H1 (cell line): ENCODE measurements around the gene MAGI2. TPM values are rescaled to one million over a fixed set of nuclear protein-coding genes. Genes with fewer than 3 reads are reported as not detected.

Experiments used
- CTCF ChIA-PET: fragments of 300-600 bp; sonication (Branson Sonifier 250); formaldehyde crosslinking; loops from one replicate; lab custom pipeline; 2021; ENCODE audit not compliant: partially characterized antibody; lab: Charles Lee
- POLR2A ChIA-PET: fragments of 300-600 bp; sonication (Branson Sonifier 250); formaldehyde crosslinking; loops from one replicate; lab custom pipeline; 2021; ENCODE audit warnings: inconsistent platforms; ENCODE audit not compliant: partially characterized antibody; lab: Charles Lee
- DNase-seq, 2 experiments: peaks; one replicate each; pipeline versions ENCODE4 v3.0.0 to v3.0.0-alpha.2; 2010 to 2022; ENCODE audit warnings: low spot score in 2 of 2, low read depth in 1 of 2, mixed read lengths in 1 of 2
- FAIRE-seq: peaks from 2 replicates; lab custom pipeline; 2011; peaks lifted over from hg19 to GRCh38; lab: Jason Lieb, UNC
- H2AFZ ChIP-seq: 2 replicates; pipeline ENCODE4 v1.8.1; 2012; ENCODE audit warnings: low read length, inconsistent platforms
- H2AK5ac ChIP-seq: 2 replicates; pipeline ENCODE4 v1.6.1; 2013; ENCODE audit warnings: low read depth, low read length
- H2BK120ac ChIP-seq: replicated peaks from 2 replicates; pipeline ENCODE3; 2013; ENCODE audit warnings: low read depth, low read length, inconsistent platforms
- H2BK12ac ChIP-seq: 2 replicates; pipeline ENCODE4 v1.6.1; 2013; ENCODE audit warnings: low read depth, low read length
- H2BK15ac ChIP-seq: 2 replicates; pipeline ENCODE4 v1.6.1; 2013; ENCODE audit warnings: low read length
- H2BK20ac ChIP-seq: 2 replicates; pipeline ENCODE4 v1.6.1; 2013; ENCODE audit warnings: low read length
- H2BK5ac ChIP-seq: 2 replicates; pipeline ENCODE4 v1.6.1; 2013; ENCODE audit warnings: low read depth, low read length
- H3K14ac ChIP-seq: 2 replicates; pipeline ENCODE4 v1.6.1; 2013; ENCODE audit warnings: inconsistent platforms; ENCODE audit not compliant: insufficient read length
- H3K18ac ChIP-seq: 2 replicates; pipeline ENCODE4 v1.6.1; 2013; ENCODE audit warnings: low read length; ENCODE audit errors: extremely low read depth
- H3K23ac ChIP-seq: 2 replicates; pipeline ENCODE4 v1.6.1; 2013; ENCODE audit warnings: inconsistent platforms; ENCODE audit not compliant: insufficient read length
- H3K23me2 ChIP-seq: 2 replicates; pipeline ENCODE4 v1.6.1; 2013; ENCODE audit warnings: low read depth, low read length
- H3K27ac ChIP-seq: 2 replicates; pipeline ENCODE4 v1.6.1; 2011; ENCODE audit warnings: low read depth, low read length, inconsistent platforms
- H3K27me3 ChIP-seq, 4 experiments: replicated peaks in 1 of 4; 1 replicate in 1 of 4; 2 replicates in 3 of 4; pipeline versions ENCODE4 v1.6.1 to v1.8.1; 2011 to 2013; ENCODE audit warnings: low read length in 3 of 4, mild to moderate bottlenecking in 3 of 4, inconsistent platforms in 2 of 4, mixed read lengths in 2 of 4, moderate library complexity in 1 of 4; ENCODE audit not compliant: control insufficient read depth in 3 of 4, insufficient read depth in 3 of 4; ENCODE audit errors: extremely low read depth in 1 of 4
- H3K36me3 ChIP-seq, 4 experiments: 2 replicates each; pipeline versions ENCODE4 v1.6.1 to v1.8.1; 2011 to 2013; ENCODE audit warnings: mild to moderate bottlenecking in 4 of 4, low read length in 3 of 4, moderate library complexity in 2 of 4, control low read depth in 1 of 4, inconsistent platforms in 1 of 4; ENCODE audit not compliant: insufficient read depth in 4 of 4, control insufficient read depth in 2 of 4
- H3K4ac ChIP-seq: replicated peaks from 2 replicates; pipeline ENCODE3; 2013; ENCODE audit warnings: low read length, low read depth, mixed read lengths, inconsistent platforms; ENCODE audit not compliant: insufficient read length
- H3K4me1 ChIP-seq, 4 experiments: replicated peaks in 1 of 4; 1 replicate in 1 of 4; 2 replicates in 3 of 4; pipeline versions ENCODE4 v1.6.1 to v1.8.1; 2011 to 2013; ENCODE audit warnings: low read length in 3 of 4, inconsistent platforms in 2 of 4, mixed read lengths in 1 of 4; ENCODE audit not compliant: insufficient read depth in 4 of 4, control insufficient read depth in 3 of 4
- H3K4me2 ChIP-seq, 2 experiments: 2 replicates each; pipeline versions ENCODE4 v1.6.1 to v1.8.1; 2011 to 2013; ENCODE audit warnings: low read depth in 2 of 2, low read length in 2 of 2, control low read depth in 1 of 2, inconsistent platforms in 1 of 2, mild to moderate bottlenecking in 1 of 2; ENCODE audit not compliant: insufficient read depth in 1 of 2
- H3K4me3 ChIP-seq, 4 experiments: fragments of 200-600, 300-600 bp in 1 of 4; sonication (generic), shearing (Covaris generic), sonication (Bioruptor Twin) in 1 of 4; 2 replicates each; pipeline versions ENCODE4 v1.5.1 to v1.8.1; 2011 to 2016; ENCODE audit warnings: low read length in 4 of 4, low read depth in 3 of 4, control low read depth in 2 of 4, inconsistent platforms in 2 of 4, mild to moderate bottlenecking in 2 of 4, mixed read lengths in 1 of 4, moderate library complexity in 1 of 4; ENCODE audit not compliant: insufficient read depth in 2 of 4; ENCODE audit errors: extremely low read depth in 1 of 4
- H3K56ac ChIP-seq: replicated peaks from 2 replicates; pipeline ENCODE3; 2013; ENCODE audit warnings: low read depth, mild to moderate bottlenecking, mixed read lengths, low read length, inconsistent platforms; ENCODE audit not compliant: insufficient read length
- H3K79me1 ChIP-seq: 2 replicates; pipeline ENCODE4 v1.6.1; 2013; ENCODE audit warnings: low read depth, low read length, control low read depth
- H3K79me2 ChIP-seq, 2 experiments: 2 replicates each; pipeline versions ENCODE4 v1.6.1 to v1.8.1; 2012 to 2013; ENCODE audit warnings: low read length in 2 of 2, mild to moderate bottlenecking in 2 of 2, inconsistent platforms in 1 of 2; ENCODE audit not compliant: insufficient read depth in 2 of 2, control insufficient read depth in 1 of 2
- H3K9ac ChIP-seq, 4 experiments: replicated peaks in 1 of 4; 1 replicate in 1 of 4; 2 replicates in 3 of 4; pipeline versions ENCODE4 v1.6.1 to v1.8.1; 2011 to 2013; ENCODE audit warnings: low read depth in 3 of 4, low read length in 3 of 4, control low read depth in 2 of 4, mild to moderate bottlenecking in 2 of 4, moderate library complexity in 2 of 4, inconsistent platforms in 1 of 4; ENCODE audit errors: extremely low read depth in 1 of 4
- H3K9me3 ChIP-seq, 2 experiments: 2 replicates each; pipeline versions ENCODE4 v1.6.1 to v1.8.1; 2012 to 2013; ENCODE audit warnings: mild to moderate bottlenecking in 2 of 2, moderate library complexity in 2 of 2, control low read depth in 1 of 2, inconsistent platforms in 1 of 2, low read depth in 1 of 2, low read length in 1 of 2, mixed read lengths in 1 of 2; ENCODE audit not compliant: insufficient read depth in 2 of 2
- H4K20me1 ChIP-seq, 2 experiments: replicated peaks in 1 of 2; 2 replicates each; pipeline versions ENCODE3 to v1.8.1; 2011 to 2013; ENCODE audit warnings: inconsistent platforms in 2 of 2, low read length in 2 of 2, mild to moderate bottlenecking in 1 of 2; ENCODE audit not compliant: insufficient read depth in 2 of 2, control insufficient read depth in 1 of 2
- H4K5ac ChIP-seq: 2 replicates; pipeline ENCODE4 v1.6.1; 2013; ENCODE audit warnings: low read length, low read depth, mixed read lengths, inconsistent platforms; ENCODE audit not compliant: insufficient read length
- H4K8ac ChIP-seq: 2 replicates; pipeline ENCODE4 v1.8.0; 2013; ENCODE audit warnings: mild to moderate bottlenecking, moderate library complexity, low read length, inconsistent platforms; ENCODE audit not compliant: insufficient read depth; ENCODE audit errors: extremely low read depth
- H4K91ac ChIP-seq: replicated peaks from 2 replicates; pipeline ENCODE3; 2013; ENCODE audit warnings: low read length, mixed read lengths, inconsistent platforms; ENCODE audit not compliant: insufficient read length
- CREB1 ChIP-seq: IDR thresholded peaks from 2 replicates; pipeline ENCODE4 v1.6.1; 2012; ENCODE audit warnings: inconsistent platforms
- CTBP2 ChIP-seq: IDR thresholded peaks from 2 replicates; pipeline ENCODE4 v1.7.0; 2011; ENCODE audit warnings: borderline replicate concordance, mild to moderate bottlenecking, moderate library complexity, mixed read lengths, low read length; ENCODE audit not compliant: insufficient read depth, insufficient read length
- GABPA ChIP-seq: IDR thresholded peaks from 2 replicates; pipeline ENCODE4 v1.6.1; 2011; ENCODE audit warnings: mild to moderate bottlenecking, low read length, moderate library complexity, borderline replicate concordance; ENCODE audit not compliant: insufficient read depth
- JUN ChIP-seq: IDR thresholded peaks from 2 replicates; pipeline ENCODE4 v1.6.1; 2011; ENCODE audit warnings: low read depth, mild to moderate bottlenecking, improper control_type of control experiment, low read length
- SIN3A ChIP-seq, 2 experiments: IDR thresholded peaks in 1 of 2; conservative IDR thresholded peaks in 1 of 2; 2 replicates each; pipeline ENCODE4 v1.6.1; 2011 to 2012; ENCODE audit warnings: low read length in 2 of 2, improper control_type of control experiment in 1 of 2, low read depth in 1 of 2, mild to moderate bottlenecking in 1 of 2
- SIRT6 ChIP-seq: IDR thresholded peaks from one replicate; pipeline ENCODE4 v1.7.1; 2012; ENCODE audit warnings: low read length, inconsistent platforms
- TAF1 ChIP-seq: IDR thresholded peaks from 2 replicates; pipeline ENCODE4 v1.6.1; 2011; ENCODE audit warnings: mild to moderate bottlenecking, low read depth, low read length
- TEAD4 ChIP-seq: IDR thresholded peaks from 2 replicates; pipeline ENCODE4 v1.6.1; 2012; ENCODE audit warnings: low read depth, low read length, inconsistent platforms, mixed read lengths
- WGBS, 2 experiments: shearing (Covaris generic) in 1 of 2; methylation state at CpG; one replicate each; pipeline versions ENCODE4 v1.1.6 to v1.1.7; 2013 to 2015; ENCODE audit warnings: low lambda C conversion rate in 2 of 2, mixed read lengths in 2 of 2, inconsistent platforms in 1 of 2, low coverage in 1 of 2, missing lambda C conversion rate in 1 of 2; ENCODE audit not compliant: insufficient replicate concordance in 2 of 2, insufficient coverage in 1 of 2, insufficient read length in 1 of 2; ENCODE audit errors: extremely low coverage in 1 of 2, missing lambda C conversion rate in 1 of 2; 5-methylcytosine and 5-hydroxymethylcytosine counted together
- polyA plus RNA-seq, 7 experiments: library from polyadenylated mRNA; depleted of rRNA in 3 of 7; stranded (reverse) in 5 of 7; unstranded in 2 of 7; fragments of >200 nt in 5 of 7; fragments of 200-250 nt in 2 of 7; gene quantifications; 1 replicate in 5 of 7; 2 replicates in 1 of 7; 4 replicates in 1 of 7; pipeline versions ENCODE4 v1.2.1 to v1.2.3, GENCODE V29; 2011 to 2013; ENCODE audit warnings: missing spikeins in 2 of 7, mixed read lengths in 2 of 7
- total RNA-seq: library from RNA; stranded (reverse); fragmentation: NEBNext Ultra II Directional; extraction: Animal tissue kit (Norgen Biotek cat#: 25700); gene quantifications from 2 replicates; pipeline ENCODE4 v1.2.1, GENCODE V29; 2021

MAGI2 gene
- total and polyA plus RNA-seq, 2 of the 8 experiments (the other 6 are each of a cell fraction or from before 2014, with no cell fraction given), result 6.0 to 27.3 TPM

DNA sequence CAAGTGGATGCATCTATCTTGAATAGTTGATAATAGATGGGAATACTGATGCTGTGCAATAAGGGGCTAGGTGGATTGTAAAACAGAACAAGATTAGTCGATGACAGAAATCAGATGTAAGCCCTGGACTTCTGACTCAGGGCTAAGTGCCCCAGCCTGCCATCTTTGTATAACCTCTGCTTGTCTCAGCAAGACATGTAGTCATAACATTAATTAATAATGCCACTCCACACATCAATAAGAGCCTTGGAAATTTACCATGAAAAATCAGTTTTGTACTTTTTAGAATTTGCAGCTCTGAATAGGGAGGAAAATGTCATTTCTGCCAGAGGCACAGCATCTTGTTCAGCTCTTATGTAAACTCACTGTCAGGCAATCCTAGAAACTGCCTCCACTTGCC is 1125.7 kb downstream of the MAGI2 start:
- Histone ChIP-seq H3K4me1 (no peaks in the 10 kb centered on the region), H3K18ac (no peak overlapping the region), H3K9me3 (no peaks in the 10 kb centered on the region), H2AFZ (no peak overlapping the region), H3K36me3 (no peaks in the 10 kb centered on the region), H3K56ac (no peak overlapping the region), H2BK15ac (no peak overlapping the region), H3K79me1 (no peaks in the 10 kb centered on the region), H4K5ac (no peak overlapping the region), H3K23me2 (no peaks in the 10 kb centered on the region), H3K9ac (no peak overlapping the region), H4K8ac (no peak overlapping the region), H4K91ac (no peak overlapping the region), H4K20me1 (no peaks in the 10 kb centered on the region), H2BK120ac (no peak overlapping the region), H2BK12ac (no peak overlapping the region), H2BK5ac (no peak overlapping the region), H3K14ac (no peak overlapping the region), H3K27me3 (no peaks in the 10 kb centered on the region), H2AK5ac (no peak overlapping the region), H3K4ac (no peak overlapping the region), H3K4me3 (no peak overlapping the region), H3K79me2 (no peaks in the 10 kb centered on the region), H3K23ac (no peak overlapping the region), H3K27ac (no peak overlapping the region), H2BK20ac (no peak overlapping the region), H3K4me2 (no peak overlapping the region)
- POLR2A ChIA-PET, result no interaction called here
- DNase-seq (no peak), FAIRE-seq (no peak)
- CTCF ChIA-PET, result interaction anchor here (1.0 kb wide), 1 partner anchor 76 kb away, joined by 4 read pairs; no protein-coding TSS in a partner anchor
- 95% methylated on average over 1 of the region's 1 CpG; no CpG with 5 or more reads in 1 of the 2 experiments for WGBS, 2 experiments
- TF ChIP-seq CTBP2 (no peak), TAF1 (no peak), GABPA (no peak), JUN (no peak), SIRT6 (no peak), TEAD4 (no peak), CREB1 (no peak), SIN3A (conservative IDR thresholded peaks at IDR 0.05 in 1 of 2, IDR thresholded peaks at IDR 0.05 in 1 of 2; ENCODE audit: low read depth in 1 of 2, low read length in 2 of 2) (no peak)
